Stomach (tissue), 4 donors: ENCODE results near the gene PSTPIP1.

Source experiments
- POLR2A ChIP-seq, 4 donors: fragments of 450-650 bp; IDR thresholded peaks; one replicate each; pipeline ENCODE4 v1.6.1; 2016; ENCODE audit warnings: antibody characterized with exemption in 4 of 4, control low read depth in 2 of 4, mild to moderate bottlenecking in 1 of 4, moderate library complexity in 1 of 4
- TF ChIP-seq, protein P1 (sequence below), 7 experiments: fragments of 450-650 bp in 4 of 7; fragments of 200-600 bp in 3 of 7; sonication (generic) in 3 of 7; IDR thresholded peaks; one replicate each; pipeline ENCODE4 v1.5.1; 2016 to 2019; ENCODE audit warnings: antibody characterized with exemption in 7 of 7, control low read depth in 2 of 7, mild to moderate bottlenecking in 1 of 7

DNA sequence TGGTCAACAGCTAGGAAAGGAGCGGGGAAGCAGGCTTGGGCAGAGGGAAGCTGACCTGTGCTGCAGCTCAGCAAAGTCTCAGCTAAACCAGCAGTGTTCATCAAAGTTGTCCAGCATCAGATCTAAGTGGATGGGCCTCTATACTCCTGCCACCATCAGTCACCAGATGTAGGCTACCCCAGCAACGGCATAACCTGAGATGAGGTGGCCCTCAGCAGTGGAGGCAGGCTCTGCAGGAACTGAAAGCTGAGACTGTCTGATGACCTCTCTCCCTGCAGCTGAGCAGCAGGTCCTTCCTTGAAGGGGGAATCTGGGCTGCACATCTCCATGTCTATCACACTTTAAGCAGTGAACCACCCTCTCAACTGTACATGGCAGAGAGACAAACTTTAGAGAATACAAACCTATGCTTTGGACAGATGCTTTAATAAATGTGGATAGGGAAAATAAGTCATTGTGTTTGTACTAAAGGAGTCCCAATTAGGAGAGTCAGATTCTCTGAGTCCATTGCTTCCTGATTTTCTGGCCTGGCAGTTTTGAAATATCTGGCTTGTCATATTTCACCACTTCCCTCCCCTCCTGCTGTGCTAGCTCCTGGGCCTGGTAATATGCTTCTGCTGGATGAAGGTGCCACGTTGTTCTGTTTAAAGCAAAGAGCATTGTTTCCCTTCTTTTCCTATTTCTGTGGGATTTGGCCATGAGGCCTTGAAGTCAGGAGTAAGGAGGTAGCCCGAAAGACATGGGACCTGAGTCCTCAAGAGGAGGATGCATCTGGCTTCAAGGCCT lies 11.1 kb upstream of the PSTPIP1 start:
- TF ChIP-seq, protein P1, sequence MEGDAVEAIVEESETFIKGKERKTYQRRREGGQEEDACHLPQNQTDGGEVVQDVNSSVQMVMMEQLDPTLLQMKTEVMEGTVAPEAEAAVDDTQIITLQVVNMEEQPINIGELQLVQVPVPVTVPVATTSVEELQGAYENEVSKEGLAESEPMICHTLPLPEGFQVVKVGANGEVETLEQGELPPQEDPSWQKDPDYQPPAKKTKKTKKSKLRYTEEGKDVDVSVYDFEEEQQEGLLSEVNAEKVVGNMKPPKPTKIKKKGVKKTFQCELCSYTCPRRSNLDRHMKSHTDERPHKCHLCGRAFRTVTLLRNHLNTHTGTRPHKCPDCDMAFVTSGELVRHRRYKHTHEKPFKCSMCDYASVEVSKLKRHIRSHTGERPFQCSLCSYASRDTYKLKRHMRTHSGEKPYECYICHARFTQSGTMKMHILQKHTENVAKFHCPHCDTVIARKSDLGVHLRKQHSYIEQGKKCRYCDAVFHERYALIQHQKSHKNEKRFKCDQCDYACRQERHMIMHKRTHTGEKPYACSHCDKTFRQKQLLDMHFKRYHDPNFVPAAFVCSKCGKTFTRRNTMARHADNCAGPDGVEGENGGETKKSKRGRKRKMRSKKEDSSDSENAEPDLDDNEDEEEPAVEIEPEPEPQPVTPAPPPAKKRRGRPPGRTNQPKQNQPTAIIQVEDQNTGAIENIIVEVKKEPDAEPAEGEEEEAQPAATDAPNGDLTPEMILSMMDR (IDR thresholded peaks at IDR 0.05): no peak
- no peak for TF ChIP-seq POLR2A (IDR thresholded peaks at IDR 0.05)
